Measurements from ENCODE around the gene RARRES1.

The RARRES1 gene

DNA sequence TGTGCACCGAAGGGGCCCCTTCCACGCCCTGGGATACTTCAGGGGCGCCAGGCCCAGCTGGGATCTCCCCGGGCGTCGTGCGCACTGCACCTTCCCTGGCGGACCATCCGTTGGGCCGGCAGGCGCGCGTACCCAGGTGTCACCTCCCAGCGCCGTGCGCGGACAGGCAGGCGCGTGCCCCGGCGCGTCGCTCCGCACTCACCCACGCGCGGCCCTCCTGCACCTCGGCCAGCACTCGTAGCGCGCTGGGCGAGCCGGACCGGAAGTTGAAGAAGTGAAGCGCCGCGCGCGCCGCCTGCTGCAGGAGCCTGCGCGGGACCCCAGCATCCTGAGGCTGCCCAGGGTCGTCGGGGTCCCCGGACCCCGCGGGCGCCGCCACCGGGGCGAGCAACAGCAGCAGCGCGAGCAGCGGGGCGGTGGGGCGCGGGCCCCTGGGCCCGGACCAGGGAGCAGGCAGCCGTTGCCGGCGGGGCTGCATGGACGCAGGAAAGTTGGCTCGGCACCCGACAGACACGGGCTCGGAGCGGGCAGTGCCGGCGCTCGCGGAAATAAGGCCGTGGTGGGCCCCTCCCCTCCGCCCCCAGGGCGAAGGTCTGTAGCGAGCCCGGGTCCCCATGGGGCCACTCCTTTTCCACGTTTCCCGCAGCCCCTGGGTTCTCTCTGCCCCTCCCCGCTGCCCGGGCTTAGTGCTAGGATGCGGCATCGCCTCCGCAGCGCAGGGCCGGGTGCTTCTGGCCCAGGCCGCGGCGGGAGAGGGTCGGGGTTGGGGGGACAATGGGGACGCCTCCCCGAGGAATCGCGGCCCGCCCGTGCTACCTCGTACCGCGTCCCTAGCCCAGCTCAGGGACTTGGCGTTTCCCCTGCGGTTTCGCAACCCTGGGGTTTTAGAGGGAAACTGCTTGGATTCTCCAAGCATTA is at the start of gene RARRES1:
Gene RARRES1, minus strand, starts transcription at position 520 of the 918 bp plus-strand sequence. Its CDS starts 42 bp downstream, at position 478.
- no peak for DNase-seq

- no peak for DNase-seq
Observed at GRCh38 chr3:158781849-158782248, 49.6 kb upstream of the RARRES1 start.

- no peak for DNase-seq
Observed at GRCh38 chr3:158781191-158781590, 48.9 kb upstream of the RARRES1 start.

DNA sequence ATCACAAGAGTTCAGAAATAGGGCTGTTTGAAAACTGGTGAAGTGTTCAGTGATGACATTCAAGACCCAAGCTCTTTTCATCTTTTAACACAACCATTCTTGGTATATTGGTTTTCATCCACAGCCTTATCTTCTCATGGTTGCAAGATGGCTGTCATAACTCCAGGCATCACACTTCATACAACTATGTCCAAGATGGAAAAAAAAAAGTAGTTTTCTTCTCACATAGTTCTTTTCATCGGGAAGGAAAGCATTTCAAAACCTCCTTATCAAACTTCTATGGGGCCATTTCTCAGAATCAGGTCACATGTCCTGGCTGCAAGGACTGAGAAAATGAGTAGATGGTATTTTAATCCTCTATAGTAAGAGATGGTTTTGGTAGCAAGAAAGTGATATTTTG is 48.5 kb upstream of the RARRES1 start:
- no peak for DNase-seq

- no peak for DNase-seq
Observed at GRCh38 chr3:158777161-158777873, 45.1 kb upstream of the RARRES1 start.

GRCh38 chr3:158776531-158776930 is 44.3 kb upstream of the RARRES1 start:
- no peak for DNase-seq

- no peak for DNase-seq
Observed at GRCh38 chr3:158775426-158776410, 43.5 kb upstream of the RARRES1 start.

GRCh38 chr3:158774965-158775364 is 42.7 kb upstream of the RARRES1 start:
- DNase-seq, result no peak

DNA sequence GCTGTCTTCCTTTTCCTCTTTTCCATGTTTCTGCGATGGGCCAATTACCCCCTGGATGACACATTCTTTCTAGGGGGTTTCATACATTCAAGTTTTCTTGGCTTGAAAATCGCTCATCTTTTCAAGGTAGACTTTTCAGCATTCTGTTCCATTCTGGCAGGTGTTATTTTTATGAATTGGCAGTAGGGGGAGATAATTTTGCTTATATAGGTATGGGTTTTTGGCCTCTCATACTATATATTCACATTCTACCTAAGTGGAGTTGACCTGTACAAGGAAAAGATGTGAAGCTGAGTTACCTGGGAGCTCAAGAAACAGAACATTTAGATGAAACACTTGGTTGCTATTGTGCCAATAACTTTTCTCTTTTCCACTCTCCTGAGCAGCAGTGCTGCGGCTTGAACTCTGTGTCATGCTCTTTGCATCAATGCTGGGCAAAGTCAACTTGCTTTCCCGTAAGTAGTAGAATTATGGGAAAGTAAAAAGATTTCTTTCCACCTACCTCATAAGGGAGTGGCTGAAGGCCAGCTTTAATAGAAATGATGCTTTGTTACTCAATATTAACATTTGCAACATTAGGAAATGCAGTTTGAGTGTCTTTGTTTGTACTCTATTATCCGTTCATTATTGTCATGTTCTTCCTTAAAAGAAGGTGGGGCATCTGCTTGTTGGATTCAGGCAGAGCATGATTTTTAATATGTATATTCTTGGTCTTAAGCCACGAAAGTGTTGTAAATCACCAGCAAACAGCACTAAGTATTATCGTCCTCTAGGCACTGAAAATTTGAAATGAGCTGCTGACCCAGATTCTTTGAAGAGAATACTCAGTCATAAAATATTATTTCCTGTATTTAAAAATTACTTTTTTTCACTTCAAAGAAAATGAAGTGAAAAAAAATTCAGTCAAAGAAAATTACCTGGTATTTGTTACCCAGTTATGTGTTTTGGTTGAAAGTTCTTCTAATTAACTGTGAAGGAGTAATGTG is 41.9 kb upstream of the RARRES1 start:
- DNase-seq, result no peak

GRCh38 chr3:158773166-158773565 is 40.9 kb upstream of the RARRES1 start:
- no peak for DNase-seq

DNA sequence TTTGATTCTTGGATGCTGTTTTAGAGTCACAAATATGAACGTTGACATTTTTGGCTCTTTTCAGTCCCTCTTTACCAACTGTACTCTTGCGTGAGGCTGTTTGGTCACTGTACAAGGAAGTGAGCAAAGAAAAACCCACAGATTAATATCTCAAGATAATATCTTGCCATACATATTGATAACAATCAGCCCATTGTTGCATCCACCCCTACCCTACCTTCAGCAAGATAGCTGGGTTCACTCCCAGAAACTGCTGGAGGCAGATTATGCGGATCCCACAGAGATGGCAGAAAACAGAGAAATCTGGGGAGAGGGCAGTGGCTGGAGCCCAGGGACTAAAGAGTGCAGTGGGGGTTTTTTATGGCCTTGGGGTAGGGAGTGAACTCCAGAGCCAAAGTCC is 39.7 kb upstream of the RARRES1 start:
- DNase-seq, result no peak

GRCh38 chr3:158771577-158771976 is 39.3 kb upstream of the RARRES1 start:
- no peak for DNase-seq

DNA sequence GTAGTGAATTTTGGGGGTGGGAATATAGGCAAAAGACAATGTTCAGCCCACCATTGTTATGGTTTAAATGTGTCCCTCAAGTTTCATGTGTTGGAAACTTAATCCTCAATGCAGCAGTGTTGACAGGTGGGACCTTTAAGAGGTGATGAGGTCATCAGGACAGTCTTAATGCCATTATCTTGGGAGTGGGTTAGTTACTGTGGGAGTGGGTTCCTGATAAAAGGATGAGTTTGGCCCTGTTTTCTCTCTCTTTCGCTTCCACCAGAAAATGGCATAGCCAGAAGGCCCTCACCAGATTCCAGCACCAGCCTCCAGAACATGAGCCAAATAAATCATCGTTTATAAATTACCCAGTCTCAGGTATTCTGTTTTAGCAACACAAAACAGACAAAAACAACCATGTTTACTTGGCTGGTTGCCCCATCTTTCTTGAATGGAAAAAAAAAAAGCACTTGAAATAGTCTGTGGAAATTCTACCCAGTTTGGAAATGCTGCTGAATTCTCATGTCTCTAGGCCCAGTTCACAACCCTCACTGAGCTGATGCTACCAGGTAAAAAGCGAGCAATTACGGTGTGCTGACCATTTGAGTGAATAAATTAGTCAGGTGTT is 38.6 kb upstream of the RARRES1 start:
- no peak for DNase-seq

- DNase-seq, result no peak
Observed at GRCh38 chr3:158769952-158770740, 37.9 kb upstream of the RARRES1 start.

DNA sequence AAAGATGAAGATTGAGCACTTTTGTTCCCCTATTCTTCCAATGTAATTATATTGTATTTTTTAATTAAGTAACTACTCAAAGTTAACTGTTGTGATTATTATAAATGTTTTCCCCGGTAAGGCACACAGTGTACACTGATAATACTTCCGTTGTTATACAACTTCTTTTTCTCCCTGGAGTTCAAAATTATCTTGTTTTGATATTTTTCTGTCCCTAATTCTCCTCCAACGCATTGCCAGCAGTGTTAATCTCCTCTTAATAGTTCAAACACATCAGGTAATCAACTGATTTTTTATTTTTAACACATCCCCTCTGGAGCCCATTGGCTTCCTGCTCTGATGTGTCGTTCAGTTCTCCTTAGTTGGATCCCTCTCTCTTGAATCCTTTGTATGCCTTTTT is 37.3 kb upstream of the RARRES1 start:
- no peak for DNase-seq

- no peak for DNase-seq
Observed at GRCh38 chr3:158768881-158769543, 36.8 kb upstream of the RARRES1 start.

GRCh38 chr3:158768361-158768787 is 36.1 kb upstream of the RARRES1 start:
- DNase-seq, result no peak

DNA sequence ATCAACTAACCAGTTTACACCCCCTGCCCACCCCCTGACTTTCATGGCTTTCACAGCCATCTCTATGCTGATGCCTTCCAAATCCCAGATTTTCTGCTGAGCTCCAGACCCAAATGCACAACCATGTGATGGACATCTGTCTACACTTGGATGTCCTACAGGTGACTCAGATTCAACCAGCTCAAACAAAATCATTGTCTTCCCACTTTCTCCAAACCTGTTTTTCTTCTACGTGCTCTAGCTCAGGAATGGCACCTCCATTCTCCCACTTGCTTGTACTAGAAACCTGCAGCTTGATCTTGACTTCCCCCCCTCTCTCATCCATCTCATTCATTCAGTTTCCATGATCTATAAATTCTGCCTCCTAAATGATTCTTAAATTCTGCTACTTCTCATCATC is 34.1 kb upstream of the RARRES1 start:
- DNase-seq, result no peak

GRCh38 chr3:158765518-158766205 is 33.4 kb upstream of the RARRES1 start:
- no peak for DNase-seq

All from NK-92 treated with Interleukin-12 subunit alpha and Interleukin-12 subunit beta, amount 100 ng/mL, for 24 hours (cell line).